Measurements from ENCODE around the gene PACS2. TPM values are rescaled to one million over a fixed set of nuclear protein-coding genes. Genes with fewer than 3 reads are reported as not detected.

Gene PACS2
- total RNA-seq, 2 experiments from 2014 or later = 32.9 to 38.5 TPM

DNA sequence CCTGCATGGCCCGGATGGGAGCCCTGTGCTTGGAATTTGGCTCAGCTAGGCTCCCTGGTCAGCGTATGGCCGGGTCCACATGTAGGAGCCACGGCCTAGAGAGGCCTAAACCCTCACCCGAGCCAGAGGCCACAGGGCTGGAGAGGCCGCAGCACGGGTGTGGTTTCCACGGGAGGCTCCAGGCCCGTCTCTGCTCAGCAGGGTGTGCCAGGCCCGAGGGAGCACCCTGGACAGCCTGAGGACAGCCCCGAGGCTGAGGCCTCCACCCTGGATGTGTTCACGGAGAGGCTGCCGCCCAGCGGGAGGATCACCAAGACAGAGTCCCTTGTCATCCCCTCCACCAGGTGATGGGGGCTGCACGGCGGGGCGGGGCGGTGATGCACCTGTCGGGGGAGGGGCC, 66.2 kb downstream of the PACS2 start:
- DNase-seq = no peak
- CTCF ChIA-PET = interaction anchor here (0.8 kb wide), 1 partner anchor 100 kb away, joined by 3 read pairs; no protein-coding TSS in a partner anchor

DNA sequence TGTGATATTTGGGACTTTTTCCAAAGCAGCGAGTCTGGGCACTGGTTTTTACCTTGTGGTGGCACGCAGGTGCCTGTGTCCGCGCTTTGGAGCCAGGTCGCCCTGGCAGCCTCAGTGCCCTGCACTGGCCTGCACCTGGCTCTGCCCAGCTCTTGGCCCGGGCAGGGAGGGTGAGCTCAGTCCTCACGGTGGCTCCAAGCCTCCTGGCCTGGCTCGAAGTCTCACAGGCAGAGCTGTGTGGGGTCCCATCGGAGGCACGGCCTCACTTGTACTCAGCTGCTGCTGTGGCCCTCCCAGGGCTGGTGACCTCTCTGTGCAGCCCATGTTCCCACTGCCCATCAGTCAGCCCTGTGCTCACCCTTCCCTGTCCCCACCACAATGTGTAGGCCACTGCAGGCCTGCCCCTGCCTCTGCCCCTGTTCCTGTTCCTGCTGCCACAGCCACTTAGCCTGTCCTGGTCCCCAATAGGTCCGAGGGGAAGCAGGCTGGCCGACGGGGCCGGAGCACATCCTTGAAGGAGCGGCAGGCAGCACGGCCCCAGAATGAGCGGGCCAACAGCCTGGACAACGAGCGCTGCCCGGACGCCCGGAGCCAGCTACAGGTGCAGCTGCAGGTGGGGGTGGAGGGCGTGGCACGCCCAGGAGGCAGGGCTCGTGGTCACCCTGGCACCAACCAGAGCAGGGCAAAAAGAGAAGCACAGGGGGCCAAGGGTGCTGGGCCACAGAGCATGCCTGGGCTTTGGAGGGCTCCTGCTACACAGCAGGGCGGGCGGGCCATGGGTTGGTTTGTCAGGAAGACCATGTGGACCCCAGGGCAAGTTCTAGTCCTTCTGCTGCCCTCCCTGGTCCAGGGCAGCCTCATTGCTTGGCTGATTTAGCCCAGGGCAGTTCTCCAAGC, 67.1 kb downstream of the PACS2 start:
- no peaks in the 10 kb centered on the region for H3K27me3 Mint-ChIP-seq (ENCODE audit: low read depth)

More for the DNA sequence above, 66.2 kb downstream of the PACS2 start:
- no peak for ATAC-seq
- H3K4me3 Mint-ChIP-seq = no peak overlapping the region
- peaks cover 6% of the 10 kb centered on the region for H3K4me1 Mint-ChIP-seq (ENCODE audit: low read depth)
- POLR2A ChIA-PET = no interaction called here
- H3K36me3 Mint-ChIP-seq (ENCODE audit: low read depth) = no peaks in the 10 kb centered on the region
- no peak overlapping the region for H3K27ac Mint-ChIP-seq
- H3K9me3 Mint-ChIP-seq (ENCODE audit: insufficient read depth) = no peaks in the 10 kb centered on the region
- H3K27me3 Mint-ChIP-seq (ENCODE audit: low read depth) = no peaks in the 10 kb centered on the region

DNA sequence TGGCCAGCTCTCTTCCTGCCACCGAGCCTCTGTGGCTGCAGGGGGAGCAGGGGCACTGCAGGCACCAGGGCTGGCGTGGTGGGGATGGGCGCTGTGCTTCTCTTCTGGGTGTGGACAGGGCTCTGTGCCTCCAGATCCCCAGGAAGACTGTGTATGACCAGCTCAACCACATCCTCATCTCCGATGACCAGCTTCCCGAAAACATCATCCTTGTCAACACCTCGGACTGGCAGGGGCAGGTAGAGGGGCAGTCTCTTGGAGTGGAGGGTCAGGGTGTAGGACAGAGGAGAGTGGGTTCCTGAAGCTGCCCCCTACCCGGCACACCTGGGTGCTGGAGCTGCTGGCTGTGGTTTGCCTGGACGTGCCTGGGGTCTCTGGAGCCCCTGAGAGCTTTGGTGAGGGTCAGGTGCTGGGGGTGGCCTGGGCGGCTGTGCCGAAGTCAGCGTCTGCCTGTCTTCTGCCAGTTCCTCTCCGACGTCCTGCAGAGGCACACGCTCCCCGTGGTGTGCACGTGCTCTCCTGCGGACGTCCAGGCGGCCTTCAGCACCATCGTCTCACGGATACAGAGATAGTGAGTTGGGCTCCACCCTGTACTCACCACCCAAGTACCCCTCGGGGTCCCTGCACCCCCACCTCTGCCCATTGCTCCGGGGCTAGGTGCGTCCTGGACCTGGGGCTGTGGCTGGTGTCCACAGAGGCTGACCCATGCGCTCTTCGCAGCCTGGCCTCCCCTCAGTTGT, 68.0 kb downstream of the PACS2 start:
- DNase-seq (no peak), ATAC-seq (no peak)
- POLR2A ChIA-PET = interaction anchor here (0.9 kb wide), 1 partner anchor 146 kb away, joined by 3 read pairs; no protein-coding TSS in a partner anchor
- CTCF ChIA-PET = interaction anchor here (1.4 kb wide), 1 partner anchor 107 kb away, joined by 3 read pairs; no protein-coding TSS in a partner anchor
- no peak overlapping the region for H3K27ac Mint-ChIP-seq
- no peaks in the 10 kb centered on the region for H3K9me3 Mint-ChIP-seq (ENCODE audit: insufficient read depth)
- no peaks in the 10 kb centered on the region for H3K36me3 Mint-ChIP-seq (ENCODE audit: low read depth)
- H3K27me3 Mint-ChIP-seq (ENCODE audit: low read depth) = no peaks in the 10 kb centered on the region
- H3K4me3 Mint-ChIP-seq = no peak overlapping the region
- H3K4me1 Mint-ChIP-seq (ENCODE audit: low read depth) = no peaks in the 10 kb centered on the region

More for the DNA sequence above, 67.1 kb downstream of the PACS2 start:
- no peaks in the 10 kb centered on the region for H3K36me3 Mint-ChIP-seq (ENCODE audit: low read depth)
- ATAC-seq (no peak), DNase-seq (no peak)
- ChIA-PET POLR2A (no interaction called here), CTCF (interaction anchor here (0.8 to 1.4 kb wide), 2 partner anchors 99 to 108 kb away, joined by 3 read pairs; no protein-coding TSS in a partner anchor)
- no peaks in the 10 kb centered on the region for H3K4me1 Mint-ChIP-seq (ENCODE audit: low read depth)
- H3K9me3 Mint-ChIP-seq (ENCODE audit: insufficient read depth) = no peaks in the 10 kb centered on the region
- H3K4me3 Mint-ChIP-seq = no peak overlapping the region
- no peak overlapping the region for H3K27ac Mint-ChIP-seq

GRCh38 chr14:105383083-105383730, 68.7 kb downstream of the PACS2 start:
- H3K27ac Mint-ChIP-seq = no peak overlapping the region
- DNase-seq = no peak
- H3K36me3 Mint-ChIP-seq (ENCODE audit: low read depth) = no peaks in the 10 kb centered on the region

GRCh38 chr14:105384041-105384557, 69.6 kb downstream of the PACS2 start:
- Mint-ChIP-seq H3K27ac (no peak overlapping the region), H3K4me1 (ENCODE audit: low read depth) (no peaks in the 10 kb centered on the region), H3K36me3 (ENCODE audit: low read depth) (no peaks in the 10 kb centered on the region), H3K9me3 (ENCODE audit: insufficient read depth) (no peaks in the 10 kb centered on the region), H3K27me3 (ENCODE audit: low read depth) (no peaks in the 10 kb centered on the region), H3K4me3 (no peak overlapping the region)
- ChIA-PET CTCF (interaction anchor here (1.7 kb wide), 2 partner anchors 96 to 106 kb away, joined by 3 to 6 read pairs; no protein-coding TSS in a partner anchor), POLR2A (no interaction called here)
- DNase-seq (no peak), ATAC-seq (no peak)

More at GRCh38 chr14:105383083-105383730, 68.7 kb downstream of the PACS2 start:
- H3K4me3 Mint-ChIP-seq = no peak overlapping the region
- POLR2A ChIA-PET = interaction anchor here (0.9 kb wide), 1 partner anchor 145 kb away, joined by 3 read pairs; no protein-coding TSS in a partner anchor
- no peak for ATAC-seq
- no peaks in the 10 kb centered on the region for H3K9me3 Mint-ChIP-seq (ENCODE audit: insufficient read depth)
- H3K27me3 Mint-ChIP-seq (ENCODE audit: low read depth) = no peaks in the 10 kb centered on the region
- CTCF ChIA-PET = interaction anchor here (1.4 to 1.7 kb wide), 3 partner anchors 97 to 107 kb away, joined by 3 to 6 read pairs (median 3); no protein-coding TSS in a partner anchor
- H3K4me1 Mint-ChIP-seq (ENCODE audit: low read depth) = no peaks in the 10 kb centered on the region

GRCh38 chr14:105384605-105385321, 70.2 kb downstream of the PACS2 start:
- H3K4me1 Mint-ChIP-seq (ENCODE audit: low read depth) = peaks cover under 1% of the 10 kb centered on the region
- no peaks in the 10 kb centered on the region for H3K27me3 Mint-ChIP-seq (ENCODE audit: low read depth)
- ATAC-seq (no peak), DNase-seq (no peak)
- POLR2A ChIA-PET = interaction anchor here (0.6 kb wide), 1 partner anchor 25 kb away, joined by 3 read pairs; no protein-coding TSS in a partner anchor
- no peaks in the 10 kb centered on the region for H3K9me3 Mint-ChIP-seq (ENCODE audit: insufficient read depth)
- no peak overlapping the region for H3K4me3 Mint-ChIP-seq
- CTCF ChIA-PET = interaction anchor here (1.7 kb wide), 2 partner anchors 96 to 105 kb away, joined by 3 to 6 read pairs; no protein-coding TSS in a partner anchor
- no peaks in the 10 kb centered on the region for H3K36me3 Mint-ChIP-seq (ENCODE audit: low read depth)
- H3K27ac Mint-ChIP-seq = no peak overlapping the region

DNA sequence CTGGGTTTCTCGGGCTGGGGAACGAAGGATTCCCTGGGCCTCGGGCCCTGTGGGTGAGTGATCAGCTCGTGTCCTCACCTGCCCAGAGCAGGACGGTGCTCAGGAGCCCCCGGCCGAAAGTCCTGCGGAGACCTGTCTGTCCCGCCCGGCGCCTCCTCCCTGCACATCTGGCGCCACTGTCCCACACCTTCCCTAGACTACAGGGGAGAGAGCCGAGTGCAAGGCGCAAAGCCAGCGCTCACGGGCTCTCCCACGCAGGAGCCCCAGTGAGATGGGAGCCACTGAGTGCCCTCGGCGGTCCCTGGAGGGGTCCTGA, 70.7 kb downstream of the PACS2 start:
- peaks cover 5% of the 10 kb centered on the region for H3K4me1 Mint-ChIP-seq (ENCODE audit: low read depth)
- H3K4me3 Mint-ChIP-seq = no peak overlapping the region
- POLR2A ChIA-PET = interaction anchor here (0.6 kb wide), 1 partner anchor 26 kb away, joined by 3 read pairs; no protein-coding TSS in a partner anchor
- DNase-seq = no peak
- ATAC-seq = no peak
- CTCF ChIA-PET = no interaction called here
- no peaks in the 10 kb centered on the region for H3K27me3 Mint-ChIP-seq (ENCODE audit: low read depth)
- no peaks in the 10 kb centered on the region for H3K36me3 Mint-ChIP-seq (ENCODE audit: low read depth)
- H3K27ac Mint-ChIP-seq = no peak overlapping the region
- no peaks in the 10 kb centered on the region for H3K9me3 Mint-ChIP-seq (ENCODE audit: insufficient read depth)

DNA sequence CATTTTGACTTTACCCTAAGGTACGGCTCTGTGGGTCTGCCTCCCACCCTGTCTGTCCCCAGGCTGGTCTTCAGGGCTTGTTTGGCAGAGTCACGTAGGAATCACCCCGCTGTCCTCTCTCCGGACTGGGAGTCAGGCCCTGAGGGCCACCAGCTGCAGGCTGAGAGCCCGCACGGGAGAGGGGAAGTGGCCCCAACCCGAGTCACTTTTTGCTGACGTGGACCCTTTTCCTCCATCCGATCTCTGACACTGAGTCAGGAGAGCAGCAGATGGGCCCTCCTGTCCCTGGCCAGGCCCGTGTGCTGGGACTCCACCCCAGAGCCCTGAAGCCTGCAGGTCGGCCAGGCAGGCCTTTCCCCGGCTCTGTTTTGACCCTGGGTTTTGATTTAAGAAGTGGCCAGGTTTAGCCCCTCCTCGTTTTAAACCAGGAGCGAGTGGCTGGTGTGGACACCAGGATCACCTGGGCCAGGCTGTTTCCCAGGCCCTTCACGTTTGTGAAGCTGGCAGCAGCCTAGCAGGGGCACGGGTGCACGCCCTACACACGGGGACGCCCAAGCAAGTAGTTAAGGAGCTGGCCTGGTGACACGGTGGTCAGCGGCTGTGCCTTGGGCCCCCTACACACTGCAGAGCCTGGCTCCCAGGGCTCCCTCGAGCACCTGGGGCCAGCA, 71.3 kb downstream of the PACS2 start:
- no peak for ATAC-seq
- peaks cover 10% of the 10 kb centered on the region for H3K4me1 Mint-ChIP-seq (ENCODE audit: low read depth)
- H3K36me3 Mint-ChIP-seq (ENCODE audit: low read depth) = no peaks in the 10 kb centered on the region
- no peak overlapping the region for H3K4me3 Mint-ChIP-seq
- no peaks in the 10 kb centered on the region for H3K27me3 Mint-ChIP-seq (ENCODE audit: low read depth)
- H3K9me3 Mint-ChIP-seq (ENCODE audit: insufficient read depth) = no peaks in the 10 kb centered on the region
- CTCF ChIA-PET = no interaction called here
- POLR2A ChIA-PET = interaction anchor here (1.1 kb wide), 1 partner anchor 12 kb away, joined by 3 read pairs; no protein-coding TSS in a partner anchor
- no peak overlapping the region for H3K27ac Mint-ChIP-seq
- no peak for DNase-seq

- no peaks in the 10 kb centered on the region for H3K36me3 Mint-ChIP-seq (ENCODE audit: low read depth)
- ChIA-PET CTCF (no interaction called here), POLR2A (interaction anchor here (1.1 kb wide), 1 partner anchor 13 kb away, joined by 3 read pairs; no protein-coding TSS in a partner anchor)
- ATAC-seq (no peak), DNase-seq (no peak)
- peak overlapping the region; percentile 43 for H3K27ac Mint-ChIP-seq
- H3K9me3 Mint-ChIP-seq (ENCODE audit: insufficient read depth) = no peaks in the 10 kb centered on the region
- H3K27me3 Mint-ChIP-seq (ENCODE audit: low read depth) = no peaks in the 10 kb centered on the region
- peaks cover 10% of the 10 kb centered on the region for H3K4me1 Mint-ChIP-seq (ENCODE audit: low read depth)
- no peak overlapping the region for H3K4me3 Mint-ChIP-seq
Measured at GRCh38 chr14:105386581-105387529, 72.3 kb downstream of the PACS2 start.

GRCh38 chr14:105387530-105387922, 73.0 kb downstream of the PACS2 start:
- Mint-ChIP-seq H3K4me1 (ENCODE audit: low read depth) (peaks cover 10% of the 10 kb centered on the region), H3K27me3 (ENCODE audit: low read depth) (no peaks in the 10 kb centered on the region), H3K36me3 (ENCODE audit: low read depth) (no peaks in the 10 kb centered on the region), H3K9me3 (ENCODE audit: insufficient read depth) (no peaks in the 10 kb centered on the region), H3K27ac (no peak overlapping the region), H3K4me3 (no peak overlapping the region)
- ChIA-PET POLR2A (no interaction called here), CTCF (no interaction called here)
- no peak for DNase-seq
- no peak for ATAC-seq

Measured in activated CD8-positive, alpha-beta T cell treated with anti-CD3 and anti-CD28 coated beads, Interleukin-2, amount 10 ng/mL, durations not matched to agents 7 days and 5 days (primary cell).